ENCODE measurements around the gene PIGR. TPM values are rescaled to one million over a fixed set of nuclear protein-coding genes. Genes with fewer than 3 reads are reported as not detected.

Gene PIGR
- total RNA-seq, 1 experiment from 2014 or later = 2.6 TPM

- H3K27ac ChIP-seq (ENCODE audit: low read depth, low read length) = no peak overlapping the region
- no peak overlapping the region for H3K9ac ChIP-seq (ENCODE audit: low read length)
- H3K36me3 ChIP-seq (ENCODE audit: control insufficient read depth in 1 of 2, insufficient read depth in 2 of 2, low read length in 2 of 2) = no peaks in the 10 kb centered on the region
- POLR2A ChIA-PET = no interaction called here
- no peak overlapping the region for H3K4me3 ChIP-seq (replicated peaks in 1 of 2; ENCODE audit: low read depth in 1 of 2, low read length in 2 of 2)
- CTCF ChIA-PET = interaction anchor here (0.8 to 1.8 kb wide), 3 partner anchors 12 to 30 kb away, joined by 3 to 6 read pairs (median 3); partner anchors contain the start of gene IL20
- peaks cover 9 to 18% of the 10 kb centered on the region in 2 experiments for H3K4me1 ChIP-seq (ENCODE audit: control insufficient read depth in 1 of 2, insufficient read depth in 2 of 2, low read length in 2 of 2)
- intact Hi-C loops (cut with micrococcal nuclease) = no loop called here
- no peak overlapping the region for H3K4me2 ChIP-seq (ENCODE audit: low read length)
- TF ChIP-seq RAD21 (IDR thresholded peaks at IDR 0.05; ENCODE audit: low read depth) = no peak
- no peak for TF ChIP-seq ZBTB33 (IDR thresholded peaks at IDR 0.05; ENCODE audit: extremely low read depth, insufficient replicate concordance, low read length)
- no peak for TF ChIP-seq TCF7L2 (IDR thresholded peaks at IDR 0.05; ENCODE audit: borderline replicate concordance, extremely low read depth, insufficient read depth, insufficient read length)
- TF ChIP-seq ZFX (IDR thresholded peaks at IDR 0.05) = no peak
- no peak for TF ChIP-seq YY1 (IDR thresholded peaks at IDR 0.05; ENCODE audit: extremely low read depth, insufficient replicate concordance, low read depth, low read length)
- TF ChIP-seq SIN3A (IDR thresholded peaks at IDR 0.05; ENCODE audit: low read depth) = no peak
- no peak for TF ChIP-seq ZNF274 (IDR thresholded peaks at IDR 0.05; ENCODE audit: low read depth, low read length)
- no peak for TF ChIP-seq REST (IDR thresholded peaks at IDR 0.05; ENCODE audit: low read depth)
- TF ChIP-seq POLR2AphosphoS5 (IDR thresholded peaks at IDR 0.05; ENCODE audit: low read depth, low read length) = no peak
- TF ChIP-seq CTCF (IDR thresholded peaks at IDR 0.05 in 2 of 3, conservative IDR thresholded peaks at IDR 0.05 in 1 of 3; ENCODE audit: borderline replicate concordance in 1 of 3, insufficient read depth in 1 of 3, low read depth in 2 of 3, low read length in 2 of 3) = no peak
- TF ChIP-seq EGR1 (IDR thresholded peaks at IDR 0.05; ENCODE audit: low read depth) = no peak
- no peak for TF ChIP-seq CEBPB (IDR thresholded peaks at IDR 0.05; ENCODE audit: low read depth)
- TF ChIP-seq SP1 (IDR thresholded peaks at IDR 0.05; ENCODE audit: low read depth) = no peak
- TF ChIP-seq POLR2A (IDR thresholded peaks at IDR 0.05; ENCODE audit: borderline replicate concordance, extremely low read depth, insufficient read depth, insufficient read length) = no peak
- no peak for TF ChIP-seq ELF1 (IDR thresholded peaks at IDR 0.05; ENCODE audit: borderline replicate concordance, low read depth)
- TF ChIP-seq CBX3 (IDR thresholded peaks at IDR 0.05; ENCODE audit: low read depth) = no peak
- TF ChIP-seq ATF3 (IDR thresholded peaks at IDR 0.05) = no peak
- TF ChIP-seq MAX (IDR thresholded peaks at IDR 0.05) = no peak
- no peak for TF ChIP-seq EZH2 (IDR thresholded peaks at IDR 0.05)
- no peak for TF ChIP-seq JUND (IDR thresholded peaks at IDR 0.05)
- H4K20me1 ChIP-seq (ENCODE audit: insufficient read depth) = no peaks in the 10 kb centered on the region
- BruUV-seq (replicated peaks) = no TSS peak
- ATAC-seq = no peak
- H3K79me2 ChIP-seq (ENCODE audit: insufficient read depth, low read length) = no peaks in the 10 kb centered on the region
- no peaks in the 10 kb centered on the region for H3K9me3 ChIP-seq (ENCODE audit: control insufficient read depth in 1 of 2, insufficient read depth in 1 of 2, low read depth in 1 of 2, low read length in 2 of 2)
- no peak overlapping the region for H2AFZ ChIP-seq (ENCODE audit: low read depth, low read length, poor library complexity, severe bottlenecking)
- no peaks in the 10 kb centered on the region for H3K27me3 ChIP-seq (ENCODE audit: insufficient read depth, low read length)
- RAD21 ChIA-PET (ENCODE audit: low non-redundant PET in 1 of 2, low total read pairs in 2 of 2, uncharacterized antibody in 2 of 2, unreplicated experiment in 2 of 2) = no interaction called here
- no peaks in the 10 kb centered on the region for H3K9me2 ChIP-seq (ENCODE audit: insufficient read depth)
- DNase-seq (ENCODE audit: low read depth, low spot score) = no peak
These were observed 50.9 kb downstream of the PIGR start for GRCh38 chr1:206895325-206895724.

Data from HCT116 (cell line).